Hypothalamus (tissue), 51 donors: Measurements from ENCODE around the gene PCDHB11.
"Not testable (repeated sequence)": the region's sequence is repeated elsewhere in the genome, so short reads cannot be mapped to it uniquely, and the experiment has no call there.

Experiments used
- DNase-seq, 51 donors: peaks; one replicate each; lab custom pipeline; 2025; lab: John Stamatoyannopoulos, UW

The PCDHB11 gene

GRCh38 chr5:141199359-141200235 lies at the start of gene PCDHB11:
TSS of gene PCDHB11 (plus strand) at chr5:141199627. CDS start at chr5:141199775, 148 bp downstream.
- DNase-seq = no peak

GRCh38 chr5:141149812-141150211 lies 49.6 kb upstream of the PCDHB11 start, which contains the start of gene PCDHB6:
TSS of gene PCDHB6 (plus strand) at chr5:141150057. CDS start at chr5:141150258, 201 bp downstream.
- DNase-seq = peak in 1 of 51 donors; percentile 2

DNA sequence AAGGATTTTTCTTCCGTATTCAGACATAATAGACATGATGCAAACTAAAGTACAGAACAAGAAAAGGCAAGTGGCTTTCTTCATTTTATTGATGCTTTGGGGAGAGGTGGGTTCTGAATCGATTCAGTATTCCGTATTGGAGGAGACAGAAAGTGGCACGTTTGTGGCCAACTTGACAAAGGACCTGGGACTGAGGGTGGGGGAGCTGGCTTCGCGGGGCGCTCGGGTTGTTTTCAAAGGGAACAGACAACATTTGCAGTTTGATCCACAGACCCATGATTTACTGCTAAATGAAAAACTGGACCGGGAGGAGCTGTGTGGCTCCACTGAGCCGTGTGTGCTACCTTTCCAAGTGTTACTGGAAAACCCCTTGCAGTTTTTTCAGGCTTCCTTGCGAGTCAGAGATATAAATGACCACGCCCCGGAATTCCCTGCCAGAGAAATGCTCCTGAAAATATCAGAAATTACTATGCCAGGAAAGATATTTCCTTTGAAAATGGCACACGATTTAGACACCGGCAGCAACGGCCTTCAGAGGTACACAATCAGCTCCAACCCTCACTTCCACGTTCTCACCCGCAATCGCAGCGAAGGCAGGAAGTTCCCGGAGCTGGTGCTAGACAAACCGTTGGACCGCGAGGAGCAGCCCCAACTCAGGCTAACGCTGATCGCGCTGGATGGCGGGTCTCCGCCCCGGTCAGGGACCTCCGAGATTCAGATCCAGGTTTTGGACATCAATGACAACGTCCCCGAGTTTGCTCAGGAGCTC lies 49.0 kb upstream of the PCDHB11 start:
- no peak for DNase-seq

DNA sequence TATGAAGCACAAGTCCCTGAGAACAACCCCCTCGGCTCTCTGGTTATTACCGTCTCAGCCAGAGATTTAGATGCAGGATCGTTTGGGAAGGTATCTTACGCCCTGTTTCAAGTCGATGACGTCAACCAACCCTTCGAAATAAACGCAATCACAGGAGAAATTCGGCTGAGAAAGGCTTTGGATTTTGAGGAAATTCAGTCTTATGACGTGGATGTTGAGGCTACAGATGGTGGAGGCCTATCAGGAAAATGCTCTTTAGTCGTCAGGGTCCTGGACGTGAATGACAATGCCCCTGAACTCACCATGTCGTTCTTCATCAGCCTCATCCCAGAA lies 48.5 kb upstream of the PCDHB11 start:
- no peak for DNase-seq

DNA sequence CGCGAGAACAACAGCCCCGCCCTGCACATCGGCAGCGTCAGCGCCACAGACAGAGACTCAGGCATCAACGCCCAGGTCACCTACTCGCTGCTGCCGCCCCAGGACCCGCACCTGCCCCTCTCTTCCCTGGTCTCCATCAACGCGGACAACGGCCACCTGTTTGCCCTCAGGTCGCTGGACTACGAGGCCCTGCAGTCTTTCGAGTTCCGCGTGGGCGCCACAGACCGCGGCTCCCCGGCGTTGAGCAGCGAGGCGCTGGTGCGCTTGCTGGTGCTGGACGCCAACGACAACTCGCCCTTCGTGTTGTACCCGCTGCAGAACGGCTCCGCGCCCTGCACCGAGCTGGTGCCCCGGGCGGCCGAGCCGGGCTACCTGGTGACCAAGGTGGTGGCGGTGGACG lies 47.8 kb upstream of the PCDHB11 start:
- DNase-seq = not testable (repeated sequence)

GRCh38 chr5:141152096-141152495 lies 47.3 kb upstream of the PCDHB11 start:
- not testable (repeated sequence) for DNase-seq

GRCh38 chr5:141155540-141156374 lies 43.7 kb upstream of the PCDHB11 start:
- no peak for DNase-seq

GRCh38 chr5:141157356-141157755 lies 42.1 kb upstream of the PCDHB11 start:
- DNase-seq = not testable (repeated sequence)

GRCh38 chr5:141157901-141158300 lies 41.5 kb upstream of the PCDHB11 start:
- not testable (repeated sequence) for DNase-seq

DNA sequence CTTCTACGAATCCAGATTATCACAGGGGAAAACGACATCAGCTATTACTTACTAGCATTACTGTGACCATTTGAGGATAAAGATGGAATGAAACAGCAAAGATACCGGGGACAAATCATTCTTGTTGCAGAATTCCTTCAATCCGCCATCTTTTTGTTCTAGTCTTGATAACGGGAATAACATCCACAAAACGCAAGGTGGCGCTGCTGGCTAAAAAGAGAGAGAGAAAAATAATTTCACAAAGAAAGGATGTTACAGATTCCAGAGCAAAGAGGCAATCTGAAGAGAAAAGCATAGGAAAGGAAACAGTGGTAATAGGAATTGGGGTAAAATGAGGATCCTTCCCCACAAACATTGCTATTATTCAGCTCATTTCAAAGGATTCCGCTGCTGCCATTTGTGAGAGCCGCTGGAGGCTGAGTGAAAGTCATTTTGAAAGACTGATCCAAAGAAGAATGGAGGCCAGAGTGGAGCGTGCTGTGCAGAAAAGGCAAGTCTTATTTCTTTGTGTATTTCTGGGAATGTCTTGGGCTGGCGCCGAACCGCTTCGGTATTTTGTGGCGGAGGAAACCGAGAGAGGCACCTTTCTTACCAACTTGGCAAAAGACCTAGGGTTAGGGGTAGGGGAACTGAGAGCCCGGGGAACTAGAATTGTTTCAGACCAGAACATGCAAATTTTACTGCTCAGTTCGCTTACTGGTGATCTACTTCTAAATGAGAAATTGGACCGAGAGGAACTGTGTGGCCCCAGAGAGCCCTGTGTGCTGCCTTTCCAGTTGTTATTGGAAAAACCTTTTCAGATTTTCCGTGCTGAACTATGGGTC lies 26.8 kb upstream of the PCDHB11 start, which contains the start of gene PCDHB7:
Gene PCDHB7, plus strand, starts transcription at position 264 of the 824 bp plus-strand sequence. Its CDS starts 192 bp downstream, at position 456.
- DNase-seq = peak in 7 of 51 donors; percentile 10 to 23 (median 16)

DNA sequence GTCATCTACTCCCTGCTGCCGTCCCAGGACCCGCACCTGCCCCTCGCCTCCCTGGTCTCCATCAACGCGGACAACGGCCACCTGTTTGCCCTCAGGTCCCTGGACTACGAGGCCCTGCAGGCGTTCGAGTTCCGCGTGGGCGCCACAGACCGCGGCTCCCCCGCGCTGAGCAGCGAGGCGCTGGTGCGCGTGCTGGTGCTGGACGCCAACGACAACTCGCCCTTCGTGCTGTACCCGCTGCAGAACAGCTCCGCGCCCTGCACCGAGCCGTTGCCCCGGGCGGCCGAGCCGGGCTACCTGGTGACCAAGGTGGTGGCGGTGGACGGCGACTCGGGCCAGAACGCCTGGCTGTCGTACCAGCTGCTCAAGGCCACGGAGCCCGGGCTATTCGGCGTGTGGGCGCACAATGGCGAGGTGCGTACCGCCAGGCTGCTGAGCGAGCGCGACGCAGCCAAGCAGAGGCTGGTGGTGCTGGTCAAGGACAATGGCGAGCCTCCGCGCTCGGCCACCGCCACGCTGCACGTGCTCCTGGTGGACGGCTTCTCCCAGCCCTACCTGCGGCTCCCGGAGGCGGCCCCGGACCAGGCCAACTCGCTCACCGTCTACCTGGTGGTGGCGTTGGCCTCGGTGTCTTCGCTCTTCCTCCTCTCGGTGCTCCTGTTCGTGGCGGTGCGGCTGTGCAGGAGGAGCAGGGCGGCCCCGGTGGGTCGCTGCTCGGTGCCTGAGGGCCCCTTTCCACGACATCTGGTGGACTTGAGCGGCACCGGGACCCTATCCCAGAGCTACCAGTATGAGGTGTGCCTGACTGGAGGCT lies 24.9 kb upstream of the PCDHB11 start:
- not testable (repeated sequence) for DNase-seq

- no peak for DNase-seq
These were observed 23.5 kb upstream of the PCDHB11 start for GRCh38 chr5:141175933-141176332.

DNA sequence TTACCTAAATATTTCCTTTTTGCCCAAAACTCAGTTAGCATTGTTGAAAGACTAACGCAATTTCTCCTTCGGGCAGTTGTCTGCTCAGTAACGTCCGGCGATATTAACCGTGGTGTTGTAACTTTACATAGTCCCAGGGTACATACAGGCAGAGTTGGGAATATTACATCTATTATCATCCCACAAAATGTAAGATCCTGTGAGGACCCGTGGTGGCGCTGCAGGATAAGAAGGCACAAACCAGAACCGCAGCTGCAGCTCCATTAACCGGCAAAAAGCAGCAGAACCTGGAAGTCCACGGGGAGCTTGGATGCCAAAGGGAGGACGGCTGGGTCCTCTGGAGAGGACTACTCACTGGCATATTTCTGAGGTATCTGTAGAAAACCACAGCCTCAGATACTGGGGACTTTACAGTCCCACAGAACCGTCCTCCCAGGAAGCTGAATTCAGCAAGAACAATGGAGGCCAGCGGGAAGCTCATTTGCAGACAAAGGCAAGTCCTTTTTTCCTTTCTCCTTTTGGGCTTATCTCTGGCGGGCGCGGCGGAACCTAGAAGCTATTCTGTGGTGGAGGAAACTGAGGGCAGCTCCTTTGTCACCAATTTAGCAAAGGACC lies 21.7 kb upstream of the PCDHB11 start, which contains the start of gene PCDHB8:
Gene PCDHB8, plus strand, starts transcription at position 214 of the 615 bp plus-strand sequence. Its CDS starts 245 bp downstream, at position 459.
- not testable (repeated sequence) for DNase-seq

GRCh38 chr5:141179371-141179770 lies 20.1 kb upstream of the PCDHB11 start:
- DNase-seq = not testable (repeated sequence)

DNA sequence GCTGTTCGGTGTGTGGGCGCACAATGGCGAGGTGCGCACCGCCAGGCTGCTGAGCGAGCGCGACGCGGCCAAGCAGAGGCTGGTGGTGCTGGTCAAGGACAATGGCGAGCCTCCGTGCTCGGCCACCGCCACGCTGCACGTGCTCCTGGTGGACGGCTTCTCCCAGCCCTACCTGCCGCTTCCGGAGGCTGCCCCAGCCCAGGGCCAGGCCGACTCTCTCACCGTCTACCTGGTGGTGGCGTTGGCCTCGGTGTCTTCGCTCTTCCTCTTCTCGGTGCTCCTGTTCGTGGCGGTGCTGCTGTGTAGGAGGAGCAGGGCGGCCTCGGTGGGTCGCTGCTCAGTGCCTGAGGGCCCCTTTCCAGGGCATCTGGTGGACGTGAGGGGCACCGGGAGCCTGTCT lies 19.6 kb upstream of the PCDHB11 start:
- DNase-seq = not testable (repeated sequence)

GRCh38 chr5:141180313-141180712 lies 19.1 kb upstream of the PCDHB11 start:
- DNase-seq = no peak

DNA sequence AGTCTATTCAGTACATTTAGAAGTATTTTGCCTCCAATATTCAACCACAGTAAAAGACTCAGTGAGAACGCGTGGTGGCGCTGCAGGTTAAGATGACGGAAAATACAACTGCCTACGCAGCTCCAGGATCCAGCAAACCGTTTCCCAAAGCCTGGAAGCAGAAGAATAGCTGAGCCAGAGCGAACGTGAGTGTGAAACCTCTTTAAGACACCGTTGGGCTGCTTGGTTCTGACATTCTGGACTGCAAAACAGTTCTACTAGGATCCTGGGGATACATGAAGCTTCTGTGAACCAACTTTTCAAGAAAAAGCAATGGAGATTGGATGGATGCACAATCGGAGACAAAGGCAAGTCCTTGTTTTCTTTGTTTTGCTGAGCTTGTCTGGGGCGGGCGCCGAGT lies 17.2 kb upstream of the PCDHB11 start, which contains the start of gene PCDHB16:
Gene PCDHB16, plus strand, starts transcription at position 140 of the 400 bp plus-strand sequence. Its CDS starts 173 bp downstream, at position 313.
- peak in 9 of 51 donors; percentile 7 to 58 (median 29) for DNase-seq
